Sciatic nerve (tissue), 2 donors: Measurements from ENCODE around the gene BANP. TPM values are rescaled to one million over a fixed set of nuclear protein-coding genes. Genes with fewer than 3 reads are reported as not detected.
"Not testable (repeated sequence)": the region's sequence is repeated elsewhere in the genome, so short reads cannot be mapped to it uniquely, and the experiment has no call there.

Experiments used
- ATAC-seq: fragments of 200-7000 bp; cut with Tn5 transposase; one replicate; pipeline ENCODE4 v1.9.1; 2020; ENCODE audit warnings: mild to moderate bottlenecking, moderate library complexity
- DNase-seq: peaks from one replicate; pipeline ENCODE4 v3.0.0-alpha.2; 2020; ENCODE audit warnings: low spot score
- intact Hi-C: fragments of 100-400 bp; cut with DNase I; formaldehyde crosslinking; loops from one replicate; pipeline ENCODE4 v1.14.2; 2022
- total RNA-seq: library from RNA; stranded (reverse); fragmentation: NEBNext Ultra II Directional; extraction: Animal tissue kit (Norgen Biotek cat#: 25700); gene quantifications from one replicate; pipeline ENCODE4 v1.2.1, GENCODE V29; 2021
- donor health status: DM: no; HTN: no; CAD: no.
- donor health status: DM: no; HTN: no; CAD: no.

Gene BANP
- total RNA-seq, 1 donor from 2014 or later: 32.3 TPM

GRCh38 chr16:88019821-88020515 lies 68.7 kb downstream of the BANP start:
- DNase-seq (no peak), ATAC-seq (no peak)
- intact Hi-C loops: no loop called here

- intact Hi-C loops: no loop called here
- no peak for ATAC-seq
- DNase-seq: no peak
Observed at GRCh38 chr16:88020516-88020885, 69.3 kb downstream of the BANP start.

GRCh38 chr16:88021041-88021970 lies 70.1 kb downstream of the BANP start:
- intact Hi-C loops, DNase-seq: not testable (repeated sequence)
- ATAC-seq: peak; percentile 89

- DNase-seq (no peak), ATAC-seq (no peak)
- intact Hi-C loops: no loop called here
Observed at GRCh38 chr16:88022076-88023042, 71.1 kb downstream of the BANP start.

- no peak for ATAC-seq
- DNase-seq: no peak
- intact Hi-C loops: no loop called here
Observed at GRCh38 chr16:88023366-88023765, 72.1 kb downstream of the BANP start.

- intact Hi-C loops: no loop called here
- peak; percentile 48 for DNase-seq
- no peak for ATAC-seq
Observed at GRCh38 chr16:88023786-88024185, 72.6 kb downstream of the BANP start.

- intact Hi-C loops: not testable (repeated sequence)
- peak; percentile 55 for ATAC-seq
- DNase-seq: peak; percentile 58
Observed at GRCh38 chr16:88024491-88025085, 73.4 kb downstream of the BANP start.

GRCh38 chr16:88025086-88025492 lies 73.9 kb downstream of the BANP start:
- DNase-seq (peak; percentile 52), ATAC-seq (peak; percentile 51)
- intact Hi-C loops: not testable (repeated sequence)

GRCh38 chr16:88025828-88026555 lies 74.8 kb downstream of the BANP start:
- intact Hi-C loops, ATAC-seq: not testable (repeated sequence)
- peak; percentile 48 for DNase-seq

GRCh38 chr16:88026964-88027938 lies 76.0 kb downstream of the BANP start:
- intact Hi-C loops: no loop called here
- DNase-seq: peak; percentile 38
- no peak for ATAC-seq

GRCh38 chr16:88028177-88028930 lies 77.1 kb downstream of the BANP start:
- intact Hi-C loops, ATAC-seq: not testable (repeated sequence)
- peak; percentile 27 for DNase-seq

- no peak for DNase-seq
- no peak for ATAC-seq
- intact Hi-C loops: no loop called here
Observed at GRCh38 chr16:88030498-88030897, 79.3 kb downstream of the BANP start.

GRCh38 chr16:88030961-88031360 lies 79.7 kb downstream of the BANP start:
- intact Hi-C loops, ATAC-seq, DNase-seq: not testable (repeated sequence)

- DNase-seq, intact Hi-C loops, ATAC-seq: not testable (repeated sequence)
Observed at GRCh38 chr16:88033003-88033740, 81.9 kb downstream of the BANP start.

GRCh38 chr16:88034770-88035169 lies 83.5 kb downstream of the BANP start:
- ATAC-seq: no peak
- no peak for DNase-seq

More at GRCh38 chr16:88034770-88035169, 83.5 kb downstream of the BANP start:
- intact Hi-C loops: no loop called here
